Measurements from ENCODE around the gene AZI2. TPM values are rescaled to one million over a fixed set of nuclear protein-coding genes. Genes with fewer than 3 reads are reported as not detected.

Gene AZI2
- total RNA-seq, 1 experiment from 2014 or later, result 51.6 TPM

DNA sequence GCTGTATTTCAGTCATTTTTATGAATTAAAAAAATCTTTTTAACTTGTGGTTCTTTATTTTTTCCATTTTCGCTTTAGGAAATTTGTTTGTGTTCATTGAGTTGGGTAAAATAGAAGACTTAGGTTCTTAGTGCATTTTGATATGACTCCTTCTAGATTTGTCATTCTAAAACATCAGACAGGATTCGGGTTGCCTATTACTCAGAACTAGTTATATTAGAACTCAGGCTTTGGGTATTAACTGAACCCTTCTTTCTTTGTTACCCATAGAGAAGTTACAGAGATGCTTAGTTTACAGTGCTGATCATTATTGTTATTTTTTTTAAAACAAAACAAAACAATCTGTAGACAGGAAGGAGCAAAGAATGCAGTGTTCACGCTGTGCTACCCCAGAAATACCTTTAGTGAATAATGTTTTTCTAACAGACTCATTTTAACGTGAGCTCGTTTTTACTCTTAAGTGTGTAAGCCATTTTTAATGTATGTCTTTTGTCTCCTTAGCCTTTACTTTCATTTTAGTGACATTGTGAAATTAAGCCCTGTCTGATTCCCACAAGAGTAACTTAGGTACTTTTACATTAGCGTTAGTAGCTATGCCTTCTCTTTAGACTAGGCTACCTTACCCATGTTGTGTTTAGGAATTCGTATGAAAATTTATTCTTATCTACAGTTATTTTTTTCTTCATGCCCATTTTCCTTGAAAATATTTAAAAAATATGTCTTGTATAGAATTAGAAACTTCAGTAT, 53.8 kb downstream of the AZI2 start:
- Histone ChIP-seq H3K9ac (ENCODE audit: low read length) (no peak overlapping the region), H3K9me3 (ENCODE audit: control insufficient read depth in 1 of 2, insufficient read depth in 1 of 2, low read depth in 1 of 2, low read length in 2 of 2) (no peaks in the 10 kb centered on the region), H3K9me2 (ENCODE audit: insufficient read depth) (no peaks in the 10 kb centered on the region), H3K4me3 (replicated peaks in 1 of 2; ENCODE audit: low read depth in 1 of 2, low read length in 2 of 2) (no peak overlapping the region), H3K27ac (ENCODE audit: low read depth, low read length) (no peak overlapping the region), H3K4me2 (ENCODE audit: low read length) (no peak overlapping the region), H3K79me2 (ENCODE audit: insufficient read depth, low read length) (no peaks in the 10 kb centered on the region; the same call in 1 of the 2 replicates), H4K20me1 (ENCODE audit: insufficient read depth) (no peaks in the 10 kb centered on the region), H2AFZ (ENCODE audit: low read depth, low read length, poor library complexity, severe bottlenecking) (no peak overlapping the region), H3K27me3 (ENCODE audit: insufficient read depth, low read length) (no peaks in the 10 kb centered on the region), H3K36me3 (ENCODE audit: control insufficient read depth in 1 of 2, insufficient read depth in 2 of 2, low read length in 2 of 2) (no peaks in the 10 kb centered on the region), H3K4me1 (ENCODE audit: control insufficient read depth in 1 of 2, insufficient read depth in 2 of 2, low read length in 2 of 2) (no peaks in the 10 kb centered on the region)
- ChIA-PET POLR2A (no interaction called here), CTCF (no interaction called here), RAD21 (ENCODE audit: low non-redundant PET in 1 of 2, low total read pairs in 2 of 2, uncharacterized antibody in 2 of 2, unreplicated experiment in 2 of 2) (no interaction called here)
- TF ChIP-seq ZFX (IDR thresholded peaks at IDR 0.05) (no peak), SRF (IDR thresholded peaks at IDR 0.05; ENCODE audit: low read depth) (no peak), YY1 (IDR thresholded peaks at IDR 0.05; ENCODE audit: extremely low read depth, insufficient replicate concordance, low read depth, low read length) (no peak), CBX3 (IDR thresholded peaks at IDR 0.05; ENCODE audit: low read depth) (no peak), POLR2A (IDR thresholded peaks at IDR 0.05; ENCODE audit: borderline replicate concordance, extremely low read depth, insufficient read depth, insufficient read length) (no peak), ELF1 (IDR thresholded peaks at IDR 0.05; ENCODE audit: borderline replicate concordance, low read depth) (no peak), EZH2phosphoT487 (IDR thresholded peaks at IDR 0.05; ENCODE audit: borderline replicate concordance) (no peak), TCF7L2 (IDR thresholded peaks at IDR 0.05; ENCODE audit: borderline replicate concordance, extremely low read depth, insufficient read depth, insufficient read length) (no peak), RAD21 (IDR thresholded peaks at IDR 0.05; ENCODE audit: low read depth) (no peak), JUND (IDR thresholded peaks at IDR 0.05) (no peak), POLR2AphosphoS5 (IDR thresholded peaks at IDR 0.05; ENCODE audit: low read depth, low read length) (no peak), ZNF274 (IDR thresholded peaks at IDR 0.05; ENCODE audit: low read depth, low read length) (no peak), SP1 (IDR thresholded peaks at IDR 0.05; ENCODE audit: low read depth) (no peak), EZH2 (IDR thresholded peaks at IDR 0.05) (no peak)
- TF ChIP-seq, protein P1, sequence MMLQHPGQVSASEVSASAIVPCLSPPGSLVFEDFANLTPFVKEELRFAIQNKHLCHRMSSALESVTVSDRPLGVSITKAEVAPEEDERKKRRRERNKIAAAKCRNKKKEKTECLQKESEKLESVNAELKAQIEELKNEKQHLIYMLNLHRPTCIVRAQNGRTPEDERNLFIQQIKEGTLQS (IDR thresholded peaks at IDR 0.05), result no peak
- TF ChIP-seq, protein P2, sequence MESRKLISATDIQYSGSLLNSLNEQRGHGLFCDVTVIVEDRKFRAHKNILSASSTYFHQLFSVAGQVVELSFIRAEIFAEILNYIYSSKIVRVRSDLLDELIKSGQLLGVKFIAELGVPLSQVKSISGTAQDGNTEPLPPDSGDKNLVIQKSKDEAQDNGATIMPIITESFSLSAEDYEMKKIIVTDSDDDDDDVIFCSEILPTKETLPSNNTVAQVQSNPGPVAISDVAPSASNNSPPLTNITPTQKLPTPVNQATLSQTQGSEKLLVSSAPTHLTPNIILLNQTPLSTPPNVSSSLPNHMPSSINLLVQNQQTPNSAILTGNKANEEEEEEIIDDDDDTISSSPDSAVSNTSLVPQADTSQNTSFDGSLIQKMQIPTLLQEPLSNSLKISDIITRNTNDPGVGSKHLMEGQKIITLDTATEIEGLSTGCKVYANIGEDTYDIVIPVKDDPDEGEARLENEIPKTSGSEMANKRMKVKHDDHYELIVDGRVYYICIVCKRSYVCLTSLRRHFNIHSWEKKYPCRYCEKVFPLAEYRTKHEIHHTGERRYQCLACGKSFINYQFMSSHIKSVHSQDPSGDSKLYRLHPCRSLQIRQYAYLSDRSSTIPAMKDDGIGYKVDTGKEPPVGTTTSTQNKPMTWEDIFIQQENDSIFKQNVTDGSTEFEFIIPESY (IDR thresholded peaks at IDR 0.05; ENCODE audit: extremely low read depth, insufficient replicate concordance, low read length), result no peak
- TF ChIP-seq, protein P3, sequence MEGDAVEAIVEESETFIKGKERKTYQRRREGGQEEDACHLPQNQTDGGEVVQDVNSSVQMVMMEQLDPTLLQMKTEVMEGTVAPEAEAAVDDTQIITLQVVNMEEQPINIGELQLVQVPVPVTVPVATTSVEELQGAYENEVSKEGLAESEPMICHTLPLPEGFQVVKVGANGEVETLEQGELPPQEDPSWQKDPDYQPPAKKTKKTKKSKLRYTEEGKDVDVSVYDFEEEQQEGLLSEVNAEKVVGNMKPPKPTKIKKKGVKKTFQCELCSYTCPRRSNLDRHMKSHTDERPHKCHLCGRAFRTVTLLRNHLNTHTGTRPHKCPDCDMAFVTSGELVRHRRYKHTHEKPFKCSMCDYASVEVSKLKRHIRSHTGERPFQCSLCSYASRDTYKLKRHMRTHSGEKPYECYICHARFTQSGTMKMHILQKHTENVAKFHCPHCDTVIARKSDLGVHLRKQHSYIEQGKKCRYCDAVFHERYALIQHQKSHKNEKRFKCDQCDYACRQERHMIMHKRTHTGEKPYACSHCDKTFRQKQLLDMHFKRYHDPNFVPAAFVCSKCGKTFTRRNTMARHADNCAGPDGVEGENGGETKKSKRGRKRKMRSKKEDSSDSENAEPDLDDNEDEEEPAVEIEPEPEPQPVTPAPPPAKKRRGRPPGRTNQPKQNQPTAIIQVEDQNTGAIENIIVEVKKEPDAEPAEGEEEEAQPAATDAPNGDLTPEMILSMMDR (IDR thresholded peaks at IDR 0.05 in 2 of 3, conservative IDR thresholded peaks at IDR 0.05 in 1 of 3; ENCODE audit: borderline replicate concordance in 1 of 3, insufficient read depth in 1 of 3, low read depth in 2 of 3, low read length in 2 of 3), result no peak
- TF ChIP-seq, protein P4, sequence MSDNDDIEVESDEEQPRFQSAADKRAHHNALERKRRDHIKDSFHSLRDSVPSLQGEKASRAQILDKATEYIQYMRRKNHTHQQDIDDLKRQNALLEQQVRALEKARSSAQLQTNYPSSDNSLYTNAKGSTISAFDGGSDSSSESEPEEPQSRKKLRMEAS (IDR thresholded peaks at IDR 0.05), result no peak
- BruUV-seq (replicated peaks), result no TSS peak
- no peak for ATAC-seq
- intact Hi-C loops (cut with micrococcal nuclease), result no loop called here
- DNase-seq (ENCODE audit: low read depth, low spot score), result no peak
